Measurements from ENCODE around the gene C3orf80. TPM values are rescaled to one million over a fixed set of nuclear protein-coding genes. Genes with fewer than 3 reads are reported as not detected.
A peak's percentile ranks its signal among the peaks of the same experiment; 100 is the strongest.

The C3orf80 gene
- total RNA-seq, 2 donors from 2014 or later = 0.28 TPM; not detected in 1

DNA sequence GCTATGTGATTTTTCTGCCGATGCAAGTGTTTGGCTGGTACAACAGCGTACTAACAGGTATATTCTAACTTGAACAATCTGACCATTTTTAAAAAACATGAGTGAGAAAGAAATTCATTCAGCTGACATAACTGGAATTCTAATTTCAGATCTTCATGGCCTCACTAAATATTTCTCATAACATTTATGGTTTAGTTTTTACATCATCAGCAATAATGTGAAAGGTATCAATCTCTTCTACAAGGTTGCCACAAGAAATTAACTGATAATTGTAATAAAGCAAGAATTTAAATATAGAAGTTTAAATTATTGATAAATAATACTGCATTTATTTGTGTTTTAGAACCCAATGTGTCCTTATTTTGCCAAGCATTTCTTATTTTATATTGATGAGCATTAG lies 5.2 kb upstream of the C3orf80 start:
- no peak overlapping the region for H3K27ac ChIP-seq
- no peak overlapping the region for H3K4me3 ChIP-seq
- H3K9me3 ChIP-seq = no peaks in the 10 kb centered on the region
- peaks cover 0 to 8% of the 10 kb centered on the region in 2 donors for H3K4me1 ChIP-seq
- no peak for DNase-seq (ENCODE audit: low spot score)
- TF ChIP-seq, protein P1, sequence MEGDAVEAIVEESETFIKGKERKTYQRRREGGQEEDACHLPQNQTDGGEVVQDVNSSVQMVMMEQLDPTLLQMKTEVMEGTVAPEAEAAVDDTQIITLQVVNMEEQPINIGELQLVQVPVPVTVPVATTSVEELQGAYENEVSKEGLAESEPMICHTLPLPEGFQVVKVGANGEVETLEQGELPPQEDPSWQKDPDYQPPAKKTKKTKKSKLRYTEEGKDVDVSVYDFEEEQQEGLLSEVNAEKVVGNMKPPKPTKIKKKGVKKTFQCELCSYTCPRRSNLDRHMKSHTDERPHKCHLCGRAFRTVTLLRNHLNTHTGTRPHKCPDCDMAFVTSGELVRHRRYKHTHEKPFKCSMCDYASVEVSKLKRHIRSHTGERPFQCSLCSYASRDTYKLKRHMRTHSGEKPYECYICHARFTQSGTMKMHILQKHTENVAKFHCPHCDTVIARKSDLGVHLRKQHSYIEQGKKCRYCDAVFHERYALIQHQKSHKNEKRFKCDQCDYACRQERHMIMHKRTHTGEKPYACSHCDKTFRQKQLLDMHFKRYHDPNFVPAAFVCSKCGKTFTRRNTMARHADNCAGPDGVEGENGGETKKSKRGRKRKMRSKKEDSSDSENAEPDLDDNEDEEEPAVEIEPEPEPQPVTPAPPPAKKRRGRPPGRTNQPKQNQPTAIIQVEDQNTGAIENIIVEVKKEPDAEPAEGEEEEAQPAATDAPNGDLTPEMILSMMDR (IDR thresholded peaks at IDR 0.05) = no peak
- H3K27me3 ChIP-seq = no peaks in the 10 kb centered on the region
- H3K36me3 ChIP-seq = no peaks in the 10 kb centered on the region

DNA sequence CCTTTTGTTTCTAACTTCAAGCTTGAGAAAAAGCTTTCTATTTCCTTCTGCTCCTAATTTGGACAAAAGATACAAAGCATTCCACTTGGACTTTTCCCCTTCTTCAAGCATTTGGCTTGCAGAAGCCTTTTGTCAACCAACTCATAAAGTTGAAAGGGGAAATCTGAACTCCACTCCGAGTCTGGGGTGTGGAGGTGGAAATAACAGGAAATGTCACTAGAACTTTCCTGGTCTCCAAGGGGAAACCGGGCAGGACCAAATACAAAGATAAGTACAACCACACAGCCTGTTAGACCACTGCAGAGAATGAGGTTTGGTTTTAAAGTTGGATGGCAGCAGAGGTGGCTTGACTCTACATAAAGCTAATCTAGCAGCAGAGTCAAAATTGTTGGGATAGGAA lies 4.2 kb upstream of the C3orf80 start:
- no peak for DNase-seq (ENCODE audit: low spot score)
- Histone ChIP-seq H3K27me3 (no peaks in the 10 kb centered on the region), H3K4me1 (peaks cover 0 to 12% of the 10 kb centered on the region in 2 donors), H3K9me3 (no peaks in the 10 kb centered on the region), H3K4me3 (no peak overlapping the region), H3K27ac (no peak overlapping the region), H3K36me3 (no peaks in the 10 kb centered on the region)
- TF ChIP-seq, protein P1 (IDR thresholded peaks at IDR 0.05) = no peak

DNA sequence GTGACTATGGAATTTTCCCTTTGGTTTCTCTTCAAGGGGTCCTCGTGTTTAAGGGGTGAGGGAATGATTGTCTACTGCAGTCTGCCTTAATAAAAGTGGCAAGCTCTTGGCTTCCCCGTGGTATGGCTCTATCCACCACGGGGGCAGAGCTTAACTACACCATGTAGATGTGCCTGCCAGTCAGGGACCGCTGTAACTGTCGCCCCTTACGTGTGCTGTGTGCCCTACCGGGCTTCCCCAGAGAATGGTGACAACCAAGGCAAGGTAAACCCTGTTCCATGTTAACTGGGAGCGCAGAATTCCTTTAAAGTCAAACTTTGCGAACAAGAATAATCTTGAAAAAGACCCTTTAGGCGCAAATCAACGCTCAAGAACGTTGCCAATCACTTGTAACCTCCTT lies 966 bp upstream of the C3orf80 start:
- peaks cover 0 to 21% of the 10 kb centered on the region in 2 donors for H3K4me1 ChIP-seq
- no peaks in the 10 kb centered on the region for H3K36me3 ChIP-seq
- TF ChIP-seq, protein P1 (IDR thresholded peaks at IDR 0.05) = no peak
- no peak for DNase-seq (ENCODE audit: low spot score)
- no peak overlapping the region for H3K27ac ChIP-seq
- no peaks in the 10 kb centered on the region for H3K9me3 ChIP-seq
- H3K4me3 ChIP-seq = no peak overlapping the region
- H3K27me3 ChIP-seq = peaks cover 0 to 12% of the 10 kb centered on the region in 2 donors

DNA sequence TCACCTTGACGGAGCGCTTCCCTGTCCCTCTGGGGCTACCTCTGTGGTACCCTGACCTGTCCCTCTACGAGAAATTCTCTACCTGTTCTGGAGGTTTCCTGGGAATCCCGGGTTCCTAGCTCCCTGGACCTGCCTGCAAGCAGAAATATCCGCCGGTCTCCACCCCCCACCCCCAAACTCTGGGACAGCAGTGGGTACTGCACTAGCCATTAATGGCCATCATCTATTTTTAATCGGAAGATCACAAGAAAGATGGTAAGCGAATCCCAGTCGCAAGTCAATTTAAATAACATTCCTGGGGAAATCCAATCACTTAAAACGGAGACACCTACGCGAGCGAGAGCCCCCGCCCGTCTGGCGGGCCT lies 429 bp upstream of the C3orf80 start:
- DNase-seq (ENCODE audit: low spot score) = no peak
- Histone ChIP-seq H3K27me3 (peaks cover 0 to 12% of the 10 kb centered on the region in 2 donors), H3K36me3 (no peaks in the 10 kb centered on the region), H3K4me3 (peak overlapping the region; percentile 42 to 63), H3K4me1 (peaks cover 0 to 21% of the 10 kb centered on the region in 2 donors), H3K27ac (no peak overlapping the region), H3K9me3 (no peaks in the 10 kb centered on the region)
- TF ChIP-seq, protein P1 (IDR thresholded peaks at IDR 0.05) = no peak

DNA sequence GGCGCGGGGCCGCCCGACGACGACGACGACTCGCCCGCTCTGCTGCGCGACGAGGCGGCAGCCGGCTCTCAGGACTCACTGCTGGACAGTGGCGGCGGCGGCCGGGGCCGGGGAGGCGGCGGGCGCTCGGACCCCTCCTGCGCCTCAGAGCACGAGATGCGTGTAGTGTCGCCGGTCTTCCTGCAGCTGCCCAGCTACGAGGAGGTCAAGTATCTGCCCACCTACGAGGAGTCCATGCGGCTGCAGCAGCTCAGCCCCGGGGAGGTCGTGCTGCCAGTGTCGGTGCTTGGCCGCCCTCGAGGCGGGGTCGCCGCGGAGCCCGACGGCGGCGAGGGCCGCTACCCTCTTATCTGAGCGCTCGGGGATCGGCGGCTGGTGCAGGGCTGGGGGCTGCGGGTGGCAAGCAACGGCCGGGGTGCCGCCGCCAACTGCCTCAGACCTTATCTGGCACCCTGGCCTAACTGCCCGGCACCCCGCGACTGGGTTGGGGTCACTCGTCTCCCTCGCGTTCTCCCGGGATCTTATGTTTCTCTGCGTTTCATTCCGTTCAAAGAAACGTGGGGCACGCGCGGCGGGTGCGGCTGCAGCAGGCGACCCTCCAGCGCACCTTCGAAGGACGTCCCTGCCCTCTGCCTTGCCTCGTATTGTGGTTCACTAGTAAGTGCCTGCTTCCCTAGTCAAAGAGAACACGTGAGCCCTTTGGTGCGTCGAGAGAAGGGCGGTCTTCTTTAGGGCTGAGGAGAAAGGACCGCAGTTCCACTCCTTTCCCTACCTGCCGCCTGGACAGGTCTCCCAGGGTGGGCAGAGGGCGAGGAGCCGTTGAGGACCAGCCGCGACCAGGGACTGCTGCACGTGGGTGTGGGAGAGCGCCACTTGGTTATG lies 1.0 kb downstream of the C3orf80 start:
- H3K4me3 ChIP-seq = peak overlapping the region; percentile 42 to 63
- H3K27me3 ChIP-seq = peaks cover 0 to 12% of the 10 kb centered on the region in 2 donors
- peaks cover 0 to 21% of the 10 kb centered on the region in 2 donors for H3K4me1 ChIP-seq
- DNase-seq (ENCODE audit: low spot score) = no peak
- no peaks in the 10 kb centered on the region for H3K36me3 ChIP-seq
- no peak overlapping the region for H3K27ac ChIP-seq
- H3K9me3 ChIP-seq = no peaks in the 10 kb centered on the region
- TF ChIP-seq, protein P1 (IDR thresholded peaks at IDR 0.05) = no peak
